Nephron progenitor cell (in vitro differentiated cells): Measurements from ENCODE around the gene ATP1B2.
A peak's percentile ranks its signal among the peaks of the same experiment; 100 is the strongest.

Experiments
- DNase-seq: peaks from one replicate; pipeline ENCODE4 v3.0.0; 2021
- H3K27ac Mint-ChIP-seq: 2 replicates; pipeline ENCODE4 v1.8.0; 2021; ENCODE audit warnings: mild to moderate bottlenecking, moderate library complexity, mixed read lengths
- H3K27me3 Mint-ChIP-seq: 2 replicates; pipeline ENCODE4 v1.8.0; 2021; ENCODE audit warnings: mild to moderate bottlenecking, low read depth, mixed read lengths; ENCODE audit not compliant: poor library complexity
- H3K36me3 Mint-ChIP-seq: 2 replicates; pipeline ENCODE4 v1.8.0; 2021; ENCODE audit warnings: low read depth, mixed read lengths
- H3K4me1 Mint-ChIP-seq: 2 replicates; pipeline ENCODE4 v1.8.0; 2021; ENCODE audit warnings: mixed read lengths
- H3K4me3 Mint-ChIP-seq: 2 replicates; pipeline ENCODE4 v1.8.0; 2021; ENCODE audit warnings: mild to moderate bottlenecking, moderate library complexity, mixed read lengths
- H3K9me3 Mint-ChIP-seq: 2 replicates; pipeline ENCODE4 v1.8.0; 2021; ENCODE audit warnings: mild to moderate bottlenecking, moderate library complexity, mixed read lengths
- TF ChIP-seq, protein P1 (sequence below): fragments of 200-600 bp; sonication (generic); IDR thresholded peaks from 2 replicates; pipeline ENCODE4 v1.5.0; 2021; ENCODE audit warnings: antibody characterized with exemption

The ATP1B2 gene

DNA sequence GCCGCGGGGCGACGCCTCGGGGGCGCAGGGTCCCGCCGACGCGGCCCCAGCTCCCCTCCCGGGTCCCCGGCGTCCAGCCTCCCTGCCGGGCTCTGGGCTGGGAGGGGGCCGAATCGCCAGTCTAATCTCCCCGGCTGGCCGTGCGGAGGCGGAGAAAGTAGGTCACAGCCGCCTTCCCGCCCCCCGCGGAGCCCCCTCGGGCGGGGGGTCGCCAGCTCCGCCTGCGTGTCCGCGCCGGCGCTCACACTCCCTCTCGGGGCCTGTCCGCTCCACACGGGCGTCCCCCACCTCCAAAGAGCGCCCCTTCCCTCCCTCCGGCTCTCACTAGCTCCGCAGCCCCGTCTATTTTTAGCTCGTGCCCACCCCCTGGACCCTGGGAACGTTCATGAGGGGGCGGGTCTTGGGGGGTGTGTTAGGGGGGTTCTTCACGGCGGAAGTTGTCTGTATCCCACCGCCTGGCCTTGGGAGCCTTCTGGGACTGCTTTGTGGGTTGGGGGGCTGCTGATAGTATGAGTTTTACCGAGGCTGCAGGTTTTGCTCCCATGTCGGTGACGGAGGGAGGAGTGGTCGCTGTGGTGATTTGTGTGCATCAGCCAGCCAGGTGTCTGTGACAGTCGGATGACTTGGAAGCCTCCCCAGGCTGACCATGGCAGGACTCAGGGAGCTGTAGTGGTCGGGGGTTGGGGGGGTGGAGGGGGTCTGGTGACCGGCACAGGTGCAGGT is 1.1 kb downstream of the ATP1B2 start:
- no peak overlapping the region for H3K27ac Mint-ChIP-seq
- peaks cover 52% of the 10 kb centered on the region for H3K4me1 Mint-ChIP-seq
- H3K4me3 Mint-ChIP-seq: peak overlapping the region; percentile 85
- peaks cover 31% of the 10 kb centered on the region for H3K36me3 Mint-ChIP-seq
- peak; percentile 57 for DNase-seq
- no peaks in the 10 kb centered on the region for H3K9me3 Mint-ChIP-seq
- TF ChIP-seq, protein P1, sequence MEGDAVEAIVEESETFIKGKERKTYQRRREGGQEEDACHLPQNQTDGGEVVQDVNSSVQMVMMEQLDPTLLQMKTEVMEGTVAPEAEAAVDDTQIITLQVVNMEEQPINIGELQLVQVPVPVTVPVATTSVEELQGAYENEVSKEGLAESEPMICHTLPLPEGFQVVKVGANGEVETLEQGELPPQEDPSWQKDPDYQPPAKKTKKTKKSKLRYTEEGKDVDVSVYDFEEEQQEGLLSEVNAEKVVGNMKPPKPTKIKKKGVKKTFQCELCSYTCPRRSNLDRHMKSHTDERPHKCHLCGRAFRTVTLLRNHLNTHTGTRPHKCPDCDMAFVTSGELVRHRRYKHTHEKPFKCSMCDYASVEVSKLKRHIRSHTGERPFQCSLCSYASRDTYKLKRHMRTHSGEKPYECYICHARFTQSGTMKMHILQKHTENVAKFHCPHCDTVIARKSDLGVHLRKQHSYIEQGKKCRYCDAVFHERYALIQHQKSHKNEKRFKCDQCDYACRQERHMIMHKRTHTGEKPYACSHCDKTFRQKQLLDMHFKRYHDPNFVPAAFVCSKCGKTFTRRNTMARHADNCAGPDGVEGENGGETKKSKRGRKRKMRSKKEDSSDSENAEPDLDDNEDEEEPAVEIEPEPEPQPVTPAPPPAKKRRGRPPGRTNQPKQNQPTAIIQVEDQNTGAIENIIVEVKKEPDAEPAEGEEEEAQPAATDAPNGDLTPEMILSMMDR: no peak
- H3K27me3 Mint-ChIP-seq: peaks cover 36% of the 10 kb centered on the region

- Mint-ChIP-seq H3K4me3 (peak overlapping the region; percentile 85), H3K4me1 (peaks cover 61% of the 10 kb centered on the region)
- TF ChIP-seq, protein P1: no peak
Observed at GRCh38 chr17:7652388-7653356, 1.9 kb downstream of the ATP1B2 start.

DNA sequence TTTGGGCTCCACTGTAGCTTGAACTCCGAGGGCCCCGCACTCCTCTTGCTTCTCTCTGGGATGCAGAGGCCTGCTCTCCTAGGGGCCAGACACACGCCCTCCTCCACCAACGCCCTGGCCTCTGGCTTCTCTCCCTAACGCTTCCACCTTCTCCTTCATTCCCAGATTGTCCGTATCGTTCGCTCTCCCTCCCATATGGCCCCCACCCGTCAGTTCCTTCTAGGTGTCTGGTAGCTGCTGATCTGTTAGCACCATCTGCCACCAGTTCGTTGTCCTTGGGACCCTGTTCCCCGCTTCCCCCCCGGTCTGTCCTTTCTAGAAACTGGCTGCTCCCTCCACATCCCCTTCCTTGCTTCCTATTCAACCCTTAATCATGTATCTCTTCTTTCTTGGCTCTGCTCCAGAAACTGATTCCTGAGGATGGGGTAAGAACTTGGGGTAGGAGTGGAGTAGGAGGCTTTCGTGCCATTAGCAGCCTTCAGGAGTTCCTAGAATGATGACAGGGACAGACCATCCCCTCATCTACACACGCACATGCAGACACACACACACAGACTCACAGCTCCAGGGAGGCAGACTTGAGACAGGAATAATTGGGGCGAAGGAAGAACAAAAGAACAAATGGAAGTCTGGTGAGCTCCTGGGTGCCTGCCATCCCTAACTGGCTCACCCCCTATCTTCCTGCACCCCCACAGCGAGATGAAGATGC is 4.3 kb downstream of the ATP1B2 start:
- Mint-ChIP-seq H3K4me1 (peaks cover 63% of the 10 kb centered on the region), H3K27me3 (peaks cover 24% of the 10 kb centered on the region), H3K4me3 (no peak overlapping the region), H3K27ac (peak overlapping the region; percentile 34), H3K9me3 (no peaks in the 10 kb centered on the region), H3K36me3 (peaks cover 36% of the 10 kb centered on the region)
- TF ChIP-seq, protein P1: no peak
- DNase-seq: no peak

More at GRCh38 chr17:7652388-7653356, 1.9 kb downstream of the ATP1B2 start:
- DNase-seq: no peak
- Mint-ChIP-seq H3K9me3 (no peaks in the 10 kb centered on the region), H3K27me3 (peaks cover 36% of the 10 kb centered on the region), H3K36me3 (peaks cover 31% of the 10 kb centered on the region), H3K27ac (no peak overlapping the region)

- peaks cover 36% of the 10 kb centered on the region for H3K36me3 Mint-ChIP-seq
- no peak for DNase-seq
- TF ChIP-seq, protein P1: no peak
- H3K27ac Mint-ChIP-seq: no peak overlapping the region
- H3K9me3 Mint-ChIP-seq: no peaks in the 10 kb centered on the region
- peaks cover 21% of the 10 kb centered on the region for H3K27me3 Mint-ChIP-seq
- H3K4me1 Mint-ChIP-seq: peaks cover 58% of the 10 kb centered on the region
- H3K4me3 Mint-ChIP-seq: no peak overlapping the region
Observed at GRCh38 chr17:7655541-7655840, 4.8 kb downstream of the ATP1B2 start.

GRCh38 chr17:7656958-7657609 is 6.4 kb downstream of the ATP1B2 start:
- DNase-seq: peak; percentile 73
- peak overlapping the region; percentile 80 for H3K27ac Mint-ChIP-seq
- H3K36me3 Mint-ChIP-seq: peaks cover 36% of the 10 kb centered on the region
- no peaks in the 10 kb centered on the region for H3K9me3 Mint-ChIP-seq
- TF ChIP-seq, protein P1: peak; percentile 8
- H3K4me3 Mint-ChIP-seq: peak overlapping the region; percentile 39
- H3K4me1 Mint-ChIP-seq: peaks cover 52% of the 10 kb centered on the region
- peaks cover 17% of the 10 kb centered on the region for H3K27me3 Mint-ChIP-seq
